Smooth muscle cell (in vitro differentiated cells): ENCODE data around the gene CIAO3. TPM values are rescaled to one million over a fixed set of nuclear protein-coding genes. Genes with fewer than 3 reads are reported as not detected.
A peak's percentile ranks its signal among the peaks of the same experiment; 100 is the strongest.

Source experiments
- DNase-seq: peaks from one replicate; lab custom pipeline; 2025; ENCODE audit not compliant: unreplicated experiment; lab: John Stamatoyannopoulos, UW
- H2AFZ ChIP-seq: fragments of 200-600 bp; sonication (generic); 2 replicates; pipeline ENCODE4 v1.6.0; 2016; ENCODE audit warnings: antibody characterized with exemption, low read depth, mild to moderate bottlenecking
- H3F3A ChIP-seq: fragments of 200-600 bp; sonication (generic); 2 replicates; pipeline ENCODE4 v1.6.0; 2017; ENCODE audit warnings: antibody characterized with exemption, low read depth
- H3K27ac ChIP-seq: fragments of 200-600 bp; sonication (generic); 2 replicates; pipeline ENCODE4 v1.5.1; 2016; ENCODE audit warnings: low read depth, mild to moderate bottlenecking
- H3K27me3 ChIP-seq: fragments of 200-600 bp; sonication (generic); 2 replicates; pipeline ENCODE4 v1.6.1; 2016; ENCODE audit warnings: low read depth, mild to moderate bottlenecking
- H3K36me3 ChIP-seq: fragments of 200-600 bp; sonication (generic); 2 replicates; pipeline ENCODE4 v1.5.1; 2016; ENCODE audit warnings: low read depth
- H3K4me1 ChIP-seq: fragments of 200-600 bp; sonication (generic); 2 replicates; pipeline ENCODE4 v1.5.1; 2016; ENCODE audit warnings: low read depth
- H3K4me2 ChIP-seq: fragments of 200-600 bp; sonication (generic); 2 replicates; pipeline ENCODE4 v1.6.0; 2016; ENCODE audit warnings: mild to moderate bottlenecking
- H3K4me3 ChIP-seq: fragments of 200-600 bp; sonication (generic); 2 replicates; pipeline ENCODE4 v1.5.1; 2016; ENCODE audit warnings: mild to moderate bottlenecking
- H3K79me2 ChIP-seq: fragments of 200-600 bp; sonication (generic); 2 replicates; pipeline ENCODE4 v1.6.0; 2016; ENCODE audit warnings: low read depth, mild to moderate bottlenecking
- H3K9ac ChIP-seq: fragments of 200-600 bp; sonication (generic); 2 replicates; pipeline ENCODE4 v1.6.0; 2016; ENCODE audit warnings: low read depth
- H3K9me3 ChIP-seq: fragments of 200-600 bp; sonication (generic); replicated peaks from 2 replicates; pipeline ENCODE4 v1.5.1; 2016; ENCODE audit warnings: low read depth
- H4K20me1 ChIP-seq: fragments of 200-600 bp; sonication (generic); 2 replicates; pipeline ENCODE4 v1.6.0; 2016; ENCODE audit warnings: low read depth
- WGBS: methylation state at CpG from one replicate; pipeline ENCODE4 v1.1.7; 2016; ENCODE audit warnings: low lambda C conversion rate; 5-methylcytosine and 5-hydroxymethylcytosine counted together
- polyA plus RNA-seq: library from polyadenylated mRNA; unstranded; fragments of >200 nt; fragmentation: Nextera tagmentation; extraction: Ambion mirVana; gene quantifications from 2 replicates; pipeline ENCODE4 v1.2.1, GENCODE V29; 2016
- total RNA-seq: library from RNA; depleted of rRNA; stranded (reverse); fragments of >200 nt; gene quantifications from 2 replicates; pipeline ENCODE4 v1.2.3, GENCODE V29; 2014
- TF ChIP-seq, protein P1 (sequence below): fragments of 200-600 bp; sonication (generic); IDR thresholded peaks from 2 replicates; pipeline ENCODE4 v1.5.1; 2017; ENCODE audit warnings: borderline replicate concordance, mild to moderate bottlenecking, antibody characterized with exemption; ENCODE audit not compliant: insufficient read depth, poor library complexity, severe bottlenecking

The CIAO3 gene
- total and polyA plus RNA-seq, 2 experiments from 2014 or later, result 19.7 to 39.6 TPM

GRCh38 chr16:698911-699671, 41.7 kb downstream of the CIAO3 start:
- no peak overlapping the region for H3K4me2 ChIP-seq
- H3K4me3 ChIP-seq, result no peak overlapping the region
- H3K9ac ChIP-seq, result no peak overlapping the region
- H2AFZ ChIP-seq, result no peak overlapping the region
- no peaks in the 10 kb centered on the region for H3F3A ChIP-seq
- DNase-seq, result no peak
- TF ChIP-seq, protein P1, sequence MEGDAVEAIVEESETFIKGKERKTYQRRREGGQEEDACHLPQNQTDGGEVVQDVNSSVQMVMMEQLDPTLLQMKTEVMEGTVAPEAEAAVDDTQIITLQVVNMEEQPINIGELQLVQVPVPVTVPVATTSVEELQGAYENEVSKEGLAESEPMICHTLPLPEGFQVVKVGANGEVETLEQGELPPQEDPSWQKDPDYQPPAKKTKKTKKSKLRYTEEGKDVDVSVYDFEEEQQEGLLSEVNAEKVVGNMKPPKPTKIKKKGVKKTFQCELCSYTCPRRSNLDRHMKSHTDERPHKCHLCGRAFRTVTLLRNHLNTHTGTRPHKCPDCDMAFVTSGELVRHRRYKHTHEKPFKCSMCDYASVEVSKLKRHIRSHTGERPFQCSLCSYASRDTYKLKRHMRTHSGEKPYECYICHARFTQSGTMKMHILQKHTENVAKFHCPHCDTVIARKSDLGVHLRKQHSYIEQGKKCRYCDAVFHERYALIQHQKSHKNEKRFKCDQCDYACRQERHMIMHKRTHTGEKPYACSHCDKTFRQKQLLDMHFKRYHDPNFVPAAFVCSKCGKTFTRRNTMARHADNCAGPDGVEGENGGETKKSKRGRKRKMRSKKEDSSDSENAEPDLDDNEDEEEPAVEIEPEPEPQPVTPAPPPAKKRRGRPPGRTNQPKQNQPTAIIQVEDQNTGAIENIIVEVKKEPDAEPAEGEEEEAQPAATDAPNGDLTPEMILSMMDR, result no peak
- H3K79me2 ChIP-seq, result no peaks in the 10 kb centered on the region
- no peaks in the 10 kb centered on the region for H3K9me3 ChIP-seq
- no peak overlapping the region for H3K27ac ChIP-seq
- peaks cover 7% of the 10 kb centered on the region for H4K20me1 ChIP-seq
- no peaks in the 10 kb centered on the region for H3K36me3 ChIP-seq
- whole genome bisulfite sequencing, result 86% methylated on average over 19 of the region's 19 CpGs
- H3K4me1 ChIP-seq, result peaks cover 6% of the 10 kb centered on the region
- peaks cover 88% of the 10 kb centered on the region for H3K27me3 ChIP-seq

- no peak overlapping the region for H3K4me3 ChIP-seq
Measured at GRCh38 chr16:695355-696089, 45.3 kb downstream of the CIAO3 start.

DNA sequence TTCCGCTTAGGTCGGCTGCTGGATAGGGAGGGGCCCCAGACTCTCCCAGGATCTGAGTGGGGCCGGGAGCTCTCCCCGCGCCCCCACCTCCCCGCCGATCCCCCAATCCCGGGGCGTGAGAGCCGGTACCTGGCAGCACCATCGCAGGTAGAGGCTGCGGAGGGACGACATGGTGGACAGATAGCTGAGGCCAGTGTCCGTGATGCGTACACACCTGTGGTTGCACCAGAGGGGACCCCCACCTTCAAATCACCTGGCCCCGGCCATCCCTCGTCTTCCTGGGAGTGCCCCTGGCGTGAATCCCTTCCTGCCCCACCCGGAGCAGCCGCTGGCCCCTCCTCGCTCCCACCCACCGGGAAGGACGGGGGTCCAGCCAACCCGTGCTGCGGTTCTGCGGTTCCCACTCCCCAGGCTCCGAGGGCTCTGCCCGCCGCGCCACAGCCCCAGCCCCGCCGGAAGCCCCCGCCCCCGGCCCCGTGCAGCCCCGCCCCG, 45.9 kb downstream of the CIAO3 start:
- Histone ChIP-seq H3K27me3 (peaks cover 77% of the 10 kb centered on the region), H3F3A (no peaks in the 10 kb centered on the region), H2AFZ (no peak overlapping the region), H3K9ac (no peak overlapping the region), H3K79me2 (peaks cover under 1% of the 10 kb centered on the region), H3K36me3 (no peaks in the 10 kb centered on the region), H3K4me2 (no peak overlapping the region), H3K4me1 (peaks cover 6% of the 10 kb centered on the region), H3K27ac (no peak overlapping the region), H4K20me1 (no peaks in the 10 kb centered on the region), H3K9me3 (no peaks in the 10 kb centered on the region), H3K4me3 (no peak overlapping the region)
- TF ChIP-seq, protein P1, result no peak
- DNase-seq, result no peak
- 2% methylated on average over 25 of the region's 37 CpGs for WGBS

More at GRCh38 chr16:695355-696089, 45.3 kb downstream of the CIAO3 start:
- Histone ChIP-seq H3K9ac (no peak overlapping the region), H3K4me2 (peak overlapping the region; percentile 31), H3K4me1 (peaks cover 6% of the 10 kb centered on the region), H2AFZ (no peak overlapping the region), H3F3A (no peaks in the 10 kb centered on the region), H3K27me3 (peaks cover 83% of the 10 kb centered on the region), H4K20me1 (no peaks in the 10 kb centered on the region), H3K79me2 (no peaks in the 10 kb centered on the region), H3K36me3 (no peaks in the 10 kb centered on the region), H3K9me3 (no peaks in the 10 kb centered on the region), H3K27ac (no peak overlapping the region)
- 15% methylated on average over 60 of the region's 71 CpGs for WGBS
- DNase-seq, result no peak
- TF ChIP-seq, protein P1, result no peak
